DND-41 (cell line): Measurements from ENCODE around the gene CYP46A1.

Experiments
- EZH2 ChIP-seq: IDR thresholded peaks from 3 replicates; pipeline ENCODE4 v1.6.1; 2012; ENCODE audit warnings: borderline replicate concordance, low read depth, mild to moderate bottlenecking, moderate library complexity, low read length, inconsistent platforms; ENCODE audit not compliant: severe bottlenecking
- TF ChIP-seq, protein P1 (sequence below): IDR thresholded peaks from 2 replicates; pipeline ENCODE4 v1.5.1; 2012; ENCODE audit warnings: borderline replicate concordance, low read length, moderate library complexity, mild to moderate bottlenecking; ENCODE audit not compliant: poor library complexity, severe bottlenecking; ENCODE audit errors: extremely low read depth

DNA sequence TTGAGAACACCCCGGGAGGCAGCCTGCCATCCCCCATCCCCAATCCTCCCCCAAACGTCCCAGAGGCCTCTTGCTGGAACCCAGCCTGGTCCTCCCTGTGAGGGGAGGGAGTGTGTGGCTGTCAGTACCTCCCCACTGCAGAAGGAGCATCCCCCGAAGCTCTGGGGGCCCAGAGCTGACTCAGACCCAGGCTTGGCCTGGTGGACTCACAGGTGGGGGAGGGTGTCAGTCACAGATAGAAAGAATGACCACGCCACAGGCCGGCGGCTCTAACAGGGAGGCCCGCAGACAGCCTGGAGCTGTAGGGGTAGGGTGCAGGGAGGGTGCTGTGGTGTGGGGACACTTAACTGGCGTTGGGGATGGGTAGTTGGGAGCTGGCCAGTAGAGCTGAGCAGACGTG lies 33.9 kb upstream of the CYP46A1 start:
- TF ChIP-seq, protein P1, sequence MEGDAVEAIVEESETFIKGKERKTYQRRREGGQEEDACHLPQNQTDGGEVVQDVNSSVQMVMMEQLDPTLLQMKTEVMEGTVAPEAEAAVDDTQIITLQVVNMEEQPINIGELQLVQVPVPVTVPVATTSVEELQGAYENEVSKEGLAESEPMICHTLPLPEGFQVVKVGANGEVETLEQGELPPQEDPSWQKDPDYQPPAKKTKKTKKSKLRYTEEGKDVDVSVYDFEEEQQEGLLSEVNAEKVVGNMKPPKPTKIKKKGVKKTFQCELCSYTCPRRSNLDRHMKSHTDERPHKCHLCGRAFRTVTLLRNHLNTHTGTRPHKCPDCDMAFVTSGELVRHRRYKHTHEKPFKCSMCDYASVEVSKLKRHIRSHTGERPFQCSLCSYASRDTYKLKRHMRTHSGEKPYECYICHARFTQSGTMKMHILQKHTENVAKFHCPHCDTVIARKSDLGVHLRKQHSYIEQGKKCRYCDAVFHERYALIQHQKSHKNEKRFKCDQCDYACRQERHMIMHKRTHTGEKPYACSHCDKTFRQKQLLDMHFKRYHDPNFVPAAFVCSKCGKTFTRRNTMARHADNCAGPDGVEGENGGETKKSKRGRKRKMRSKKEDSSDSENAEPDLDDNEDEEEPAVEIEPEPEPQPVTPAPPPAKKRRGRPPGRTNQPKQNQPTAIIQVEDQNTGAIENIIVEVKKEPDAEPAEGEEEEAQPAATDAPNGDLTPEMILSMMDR, result no peak
- TF ChIP-seq EZH2, result no peak
